Measurements from ENCODE around the gene TBX5.
A peak's percentile ranks its signal among the peaks of the same experiment; 100 is the strongest.

TBX5 gene

GRCh38 chr12:114401328-114402083, 4.4 kb downstream of the TBX5 start:
- no peak overlapping the region for H3K4me3 ChIP-seq (replicated peaks; ENCODE audit: low read depth, low read length)

GRCh38 chr12:114400925-114401324, 5.0 kb downstream of the TBX5 start:
- no peak overlapping the region for H3K4me3 ChIP-seq (replicated peaks; ENCODE audit: low read depth, low read length)
- TF ChIP-seq CTCF (IDR thresholded peaks at IDR 0.05; ENCODE audit: low read length, missing control alignments) = no peak
- DNase-seq (ENCODE audit: low read depth) = peak; percentile 73

More at GRCh38 chr12:114401328-114402083, 4.4 kb downstream of the TBX5 start:
- no peak for DNase-seq (ENCODE audit: low read depth)
- no peak for TF ChIP-seq CTCF (IDR thresholded peaks at IDR 0.05; ENCODE audit: low read length, missing control alignments)

GRCh38 chr12:114400361-114400811, 5.6 kb downstream of the TBX5 start:
- no peak overlapping the region for H3K4me3 ChIP-seq (replicated peaks; ENCODE audit: low read depth, low read length)
- TF ChIP-seq CTCF (IDR thresholded peaks at IDR 0.05; ENCODE audit: low read length, missing control alignments) = no peak
- DNase-seq (ENCODE audit: low read depth) = no peak

- no peak for DNase-seq (ENCODE audit: low read depth)
- no peak overlapping the region for H3K4me3 ChIP-seq (replicated peaks; ENCODE audit: low read depth, low read length)
- TF ChIP-seq CTCF (IDR thresholded peaks at IDR 0.05; ENCODE audit: low read length, missing control alignments) = no peak
Observed at GRCh38 chr12:114399664-114400211, 6.2 kb downstream of the TBX5 start.

- H3K4me3 ChIP-seq (replicated peaks; ENCODE audit: low read depth, low read length) = no peak overlapping the region
- no peak for DNase-seq (ENCODE audit: low read depth)
- no peak for TF ChIP-seq CTCF (IDR thresholded peaks at IDR 0.05; ENCODE audit: low read length, missing control alignments)
Observed at GRCh38 chr12:114397978-114398881, 7.7 kb downstream of the TBX5 start.

- no peak for DNase-seq (ENCODE audit: low read depth)
- TF ChIP-seq CTCF (IDR thresholded peaks at IDR 0.05; ENCODE audit: low read length, missing control alignments) = no peak
- H3K4me3 ChIP-seq (replicated peaks; ENCODE audit: low read depth, low read length) = no peak overlapping the region
Observed at GRCh38 chr12:114396869-114397719, 8.8 kb downstream of the TBX5 start.
